ENCODE measurements around the gene SCFD2. TPM values are rescaled to one million over a fixed set of nuclear protein-coding genes. Genes with fewer than 3 reads are reported as not detected.

SCFD2 gene
- total and polyA plus RNA-seq, 2 donors: 5.0 to 12.1 TPM

- 97% methylated on average over 5 of the region's 5 CpGs for WGBS
- Histone ChIP-seq H3K4me1 (ENCODE audit: control insufficient read depth in 2 of 2, insufficient read depth in 2 of 2, low read length in 2 of 2) (no peaks in the 10 kb centered on the region), H3K27me3 (ENCODE audit: control insufficient read depth in 2 of 2, insufficient read depth in 1 of 2, low read length in 1 of 2) (no peaks in the 10 kb centered on the region), H3K27ac (ENCODE audit: low read depth in 1 of 2, low read length in 1 of 2) (no peak overlapping the region), H3K9me3 (ENCODE audit: control insufficient read depth in 2 of 2, insufficient read depth in 1 of 2, low read length in 1 of 2) (no peaks in the 10 kb centered on the region), H3K36me3 (ENCODE audit: control insufficient read depth in 2 of 2, insufficient read depth in 2 of 2, low read length in 1 of 2) (no peaks in the 10 kb centered on the region), H3K4me3 (ENCODE audit: low read length in 2 of 2) (no peak overlapping the region)
- DNase-seq (ENCODE audit: low read depth in 6 of 9, low spot score in 9 of 9): no peak
These were observed 378.3 kb downstream of the SCFD2 start for GRCh38 chr4:52987392-52988056.

GRCh38 chr4:52984462-52984881 is 381.4 kb downstream of the SCFD2 start:
- Histone ChIP-seq H3K36me3 (ENCODE audit: control insufficient read depth in 2 of 2, insufficient read depth in 2 of 2, low read length in 1 of 2) (no peaks in the 10 kb centered on the region), H3K4me1 (ENCODE audit: control insufficient read depth in 2 of 2, insufficient read depth in 2 of 2, low read length in 2 of 2) (no peaks in the 10 kb centered on the region), H3K4me3 (ENCODE audit: low read length in 2 of 2) (no peak overlapping the region), H3K9me3 (ENCODE audit: control insufficient read depth in 2 of 2, insufficient read depth in 1 of 2, low read length in 1 of 2) (no peaks in the 10 kb centered on the region), H3K27ac (ENCODE audit: low read depth in 1 of 2, low read length in 1 of 2) (no peak overlapping the region), H3K27me3 (ENCODE audit: control insufficient read depth in 2 of 2, insufficient read depth in 1 of 2, low read length in 1 of 2) (no peaks in the 10 kb centered on the region)
- no peak for DNase-seq (ENCODE audit: low read depth in 6 of 9, low spot score in 9 of 9)
- WGBS: 46% methylated on average over 2 of the region's 2 CpGs

GRCh38 chr4:52983563-52984303 is 382.1 kb downstream of the SCFD2 start:
- Histone ChIP-seq H3K4me1 (ENCODE audit: control insufficient read depth in 2 of 2, insufficient read depth in 2 of 2, low read length in 2 of 2) (no peaks in the 10 kb centered on the region), H3K27ac (ENCODE audit: low read depth in 1 of 2, low read length in 1 of 2) (no peak overlapping the region), H3K36me3 (ENCODE audit: control insufficient read depth in 2 of 2, insufficient read depth in 2 of 2, low read length in 1 of 2) (no peaks in the 10 kb centered on the region), H3K9me3 (ENCODE audit: control insufficient read depth in 2 of 2, insufficient read depth in 1 of 2, low read length in 1 of 2) (no peaks in the 10 kb centered on the region), H3K4me3 (ENCODE audit: low read length in 2 of 2) (no peak overlapping the region), H3K27me3 (ENCODE audit: control insufficient read depth in 2 of 2, insufficient read depth in 1 of 2, low read length in 1 of 2) (no peaks in the 10 kb centered on the region)
- 5% methylated on average over 1 of the region's 1 CpG for WGBS
- DNase-seq (ENCODE audit: low read depth in 6 of 9, low spot score in 9 of 9): peak; percentile 26 to 82 (median 48)

GRCh38 chr4:52982946-52983340 is 382.9 kb downstream of the SCFD2 start:
- H3K9me3 ChIP-seq (ENCODE audit: control insufficient read depth in 2 of 2, insufficient read depth in 1 of 2, low read length in 1 of 2): no peaks in the 10 kb centered on the region
- no peaks in the 10 kb centered on the region for H3K27me3 ChIP-seq (ENCODE audit: control insufficient read depth in 2 of 2, insufficient read depth in 1 of 2, low read length in 1 of 2)
- no peak overlapping the region for H3K27ac ChIP-seq (ENCODE audit: low read depth in 1 of 2, low read length in 1 of 2)
- DNase-seq (ENCODE audit: low read depth in 6 of 9, low spot score in 9 of 9): peak in 1 of 9 donors; percentile 12
- H3K36me3 ChIP-seq (ENCODE audit: control insufficient read depth in 2 of 2, insufficient read depth in 2 of 2, low read length in 1 of 2): no peaks in the 10 kb centered on the region
- 80% methylated on average over 3 of the region's 3 CpGs for WGBS
- H3K4me3 ChIP-seq (ENCODE audit: low read length in 2 of 2): no peak overlapping the region
- no peaks in the 10 kb centered on the region for H3K4me1 ChIP-seq (ENCODE audit: control insufficient read depth in 2 of 2, insufficient read depth in 2 of 2, low read length in 2 of 2)

- Histone ChIP-seq H3K27me3 (ENCODE audit: control insufficient read depth in 2 of 2, insufficient read depth in 1 of 2, low read length in 1 of 2) (no peaks in the 10 kb centered on the region), H3K4me3 (ENCODE audit: low read length in 2 of 2) (no peak overlapping the region)
These were observed 383.5 kb downstream of the SCFD2 start for GRCh38 chr4:52982255-52982945.

GRCh38 chr4:52979821-52980590 is 385.9 kb downstream of the SCFD2 start:
- H3K27me3 ChIP-seq (ENCODE audit: control insufficient read depth in 2 of 2, insufficient read depth in 1 of 2, low read length in 1 of 2): no peaks in the 10 kb centered on the region
- H3K27ac ChIP-seq (ENCODE audit: low read depth in 1 of 2, low read length in 1 of 2): no peak overlapping the region
- WGBS: 98% methylated on average over 3 of the region's 3 CpGs
- no peaks in the 10 kb centered on the region for H3K36me3 ChIP-seq (ENCODE audit: control insufficient read depth in 2 of 2, insufficient read depth in 2 of 2, low read length in 1 of 2)
- no peaks in the 10 kb centered on the region for H3K9me3 ChIP-seq (ENCODE audit: control insufficient read depth in 2 of 2, insufficient read depth in 1 of 2, low read length in 1 of 2)
- H3K4me1 ChIP-seq (ENCODE audit: control insufficient read depth in 2 of 2, insufficient read depth in 2 of 2, low read length in 2 of 2): no peaks in the 10 kb centered on the region
- H3K4me3 ChIP-seq (ENCODE audit: low read length in 2 of 2): no peak overlapping the region
- DNase-seq (ENCODE audit: low read depth in 6 of 9, low spot score in 9 of 9): no peak

More at GRCh38 chr4:52982255-52982945, 383.5 kb downstream of the SCFD2 start:
- WGBS: 87% methylated on average over 2 of the region's 2 CpGs
- no peak overlapping the region for H3K27ac ChIP-seq (ENCODE audit: low read depth in 1 of 2, low read length in 1 of 2)
- DNase-seq (ENCODE audit: low read depth in 6 of 9, low spot score in 9 of 9): peak in 7 of 9 donors; percentile 16 to 66 (median 40)
- H3K36me3 ChIP-seq (ENCODE audit: control insufficient read depth in 2 of 2, insufficient read depth in 2 of 2, low read length in 1 of 2): no peaks in the 10 kb centered on the region
- H3K4me1 ChIP-seq (ENCODE audit: control insufficient read depth in 2 of 2, insufficient read depth in 2 of 2, low read length in 2 of 2): no peaks in the 10 kb centered on the region
- H3K9me3 ChIP-seq (ENCODE audit: control insufficient read depth in 2 of 2, insufficient read depth in 1 of 2, low read length in 1 of 2): no peaks in the 10 kb centered on the region

- no peaks in the 10 kb centered on the region for H3K27me3 ChIP-seq (ENCODE audit: control insufficient read depth in 2 of 2, insufficient read depth in 1 of 2, low read length in 1 of 2)
- WGBS: 97% methylated on average over 1 of the region's 1 CpG
- no peaks in the 10 kb centered on the region for H3K36me3 ChIP-seq (ENCODE audit: control insufficient read depth in 2 of 2, insufficient read depth in 2 of 2, low read length in 1 of 2)
- H3K27ac ChIP-seq (ENCODE audit: low read depth in 1 of 2, low read length in 1 of 2): no peak overlapping the region
- H3K9me3 ChIP-seq (ENCODE audit: control insufficient read depth in 2 of 2, insufficient read depth in 1 of 2, low read length in 1 of 2): no peaks in the 10 kb centered on the region
- no peaks in the 10 kb centered on the region for H3K4me1 ChIP-seq (ENCODE audit: control insufficient read depth in 2 of 2, insufficient read depth in 2 of 2, low read length in 2 of 2)
- no peak for DNase-seq (ENCODE audit: low read depth in 6 of 9, low spot score in 9 of 9)
- no peak overlapping the region for H3K4me3 ChIP-seq (ENCODE audit: low read length in 2 of 2)
These were observed 386.8 kb downstream of the SCFD2 start for GRCh38 chr4:52979020-52979419.

- no peaks in the 10 kb centered on the region for H3K4me1 ChIP-seq (ENCODE audit: control insufficient read depth in 2 of 2, insufficient read depth in 2 of 2, low read length in 2 of 2)
- H3K27ac ChIP-seq (ENCODE audit: low read depth in 1 of 2, low read length in 1 of 2): no peak overlapping the region
- no peaks in the 10 kb centered on the region for H3K27me3 ChIP-seq (ENCODE audit: control insufficient read depth in 2 of 2, insufficient read depth in 1 of 2, low read length in 1 of 2)
- 100% methylated on average over 1 of the region's 1 CpG for WGBS
- no peak for DNase-seq (ENCODE audit: low read depth in 6 of 9, low spot score in 9 of 9)
- H3K36me3 ChIP-seq (ENCODE audit: control insufficient read depth in 2 of 2, insufficient read depth in 2 of 2, low read length in 1 of 2): no peaks in the 10 kb centered on the region
- H3K9me3 ChIP-seq (ENCODE audit: control insufficient read depth in 2 of 2, insufficient read depth in 1 of 2, low read length in 1 of 2): no peaks in the 10 kb centered on the region
- H3K4me3 ChIP-seq (ENCODE audit: low read length in 2 of 2): no peak overlapping the region
These were observed 388.6 kb downstream of the SCFD2 start for GRCh38 chr4:52977252-52977651.
